HG03439 (cell line): ENCODE results near the gene EEFSEC.
A peak's percentile ranks its signal among the peaks of the same experiment; 100 is the strongest.

Source experiments
- ATAC-seq: cut with Tn5 transposase; IDR thresholded peaks from one replicate; pipeline ENCODE4 v1.9.1; 2021; ENCODE audit warnings: mild to moderate bottlenecking, moderate library complexity; ENCODE audit not compliant: unreplicated experiment

Gene EEFSEC, protein sequence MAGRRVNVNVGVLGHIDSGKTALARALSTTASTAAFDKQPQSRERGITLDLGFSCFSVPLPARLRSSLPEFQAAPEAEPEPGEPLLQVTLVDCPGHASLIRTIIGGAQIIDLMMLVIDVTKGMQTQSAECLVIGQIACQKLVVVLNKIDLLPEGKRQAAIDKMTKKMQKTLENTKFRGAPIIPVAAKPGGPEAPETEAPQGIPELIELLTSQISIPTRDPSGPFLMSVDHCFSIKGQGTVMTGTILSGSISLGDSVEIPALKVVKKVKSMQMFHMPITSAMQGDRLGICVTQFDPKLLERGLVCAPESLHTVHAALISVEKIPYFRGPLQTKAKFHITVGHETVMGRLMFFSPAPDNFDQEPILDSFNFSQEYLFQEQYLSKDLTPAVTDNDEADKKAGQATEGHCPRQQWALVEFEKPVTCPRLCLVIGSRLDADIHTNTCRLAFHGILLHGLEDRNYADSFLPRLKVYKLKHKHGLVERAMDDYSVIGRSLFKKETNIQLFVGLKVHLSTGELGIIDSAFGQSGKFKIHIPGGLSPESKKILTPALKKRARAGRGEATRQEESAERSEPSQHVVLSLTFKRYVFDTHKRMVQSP

DNA sequence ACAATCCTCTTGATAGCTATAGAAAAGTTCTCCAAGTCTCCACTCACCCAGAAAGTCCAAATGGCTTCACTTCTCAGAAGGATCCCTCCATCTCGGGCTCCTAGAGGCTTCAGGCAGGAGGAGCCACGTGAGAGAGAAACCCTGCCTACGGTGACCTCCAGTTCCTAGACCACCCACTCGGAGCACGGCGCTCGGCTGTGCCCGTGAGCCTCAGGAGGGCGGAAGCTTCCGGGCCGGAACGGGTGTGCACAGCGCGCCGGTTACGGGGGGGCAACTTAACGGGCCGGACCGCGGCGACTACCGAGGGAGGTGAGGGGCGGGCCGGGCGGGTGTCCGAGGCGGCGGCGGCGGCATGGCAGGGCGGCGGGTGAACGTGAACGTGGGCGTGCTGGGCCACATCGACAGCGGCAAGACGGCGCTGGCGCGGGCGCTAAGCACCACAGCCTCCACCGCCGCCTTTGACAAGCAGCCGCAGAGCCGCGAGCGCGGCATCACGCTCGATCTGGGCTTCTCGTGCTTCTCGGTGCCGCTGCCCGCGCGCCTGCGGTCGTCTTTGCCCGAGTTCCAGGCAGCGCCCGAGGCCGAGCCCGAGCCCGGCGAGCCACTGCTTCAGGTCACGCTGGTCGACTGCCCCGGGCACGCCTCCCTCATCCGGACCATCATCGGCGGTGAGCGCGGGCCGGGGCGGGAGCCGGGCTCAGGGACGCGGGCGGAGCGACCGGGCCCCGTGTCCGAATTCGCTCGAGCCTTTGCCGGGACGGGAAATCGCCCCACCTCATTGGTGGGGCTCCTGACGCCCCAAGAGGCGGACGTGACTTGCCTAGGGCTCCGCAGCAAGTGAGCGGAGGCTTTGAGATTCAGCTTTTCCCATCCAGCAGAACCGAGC is at the start of gene EEFSEC:
Gene EEFSEC, plus strand, starts transcription at position 326 of the 886 bp plus-strand sequence. Its CDS starts 27 bp downstream, at position 353.
- peak; percentile 87 for ATAC-seq

DNA sequence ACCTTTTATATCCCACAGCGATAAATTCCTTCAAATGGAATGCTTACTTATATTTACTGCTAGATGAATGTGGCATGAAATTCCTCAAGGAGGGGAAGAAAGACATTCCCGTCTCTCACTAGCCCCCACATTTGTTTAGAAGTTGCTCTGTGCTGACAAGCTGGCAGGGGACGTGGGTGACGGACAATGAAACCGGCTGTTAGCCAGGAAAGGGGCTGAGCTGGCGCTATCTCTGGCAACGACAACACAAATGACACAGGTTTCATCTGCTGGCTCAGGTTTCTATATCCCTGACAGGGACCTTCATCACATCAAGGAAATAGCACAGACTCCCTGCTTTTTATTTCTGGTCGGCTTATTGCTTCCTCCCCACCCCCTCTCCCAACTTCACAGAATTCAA is 45.4 kb upstream of the EEFSEC start:
- no peak for ATAC-seq

DNA sequence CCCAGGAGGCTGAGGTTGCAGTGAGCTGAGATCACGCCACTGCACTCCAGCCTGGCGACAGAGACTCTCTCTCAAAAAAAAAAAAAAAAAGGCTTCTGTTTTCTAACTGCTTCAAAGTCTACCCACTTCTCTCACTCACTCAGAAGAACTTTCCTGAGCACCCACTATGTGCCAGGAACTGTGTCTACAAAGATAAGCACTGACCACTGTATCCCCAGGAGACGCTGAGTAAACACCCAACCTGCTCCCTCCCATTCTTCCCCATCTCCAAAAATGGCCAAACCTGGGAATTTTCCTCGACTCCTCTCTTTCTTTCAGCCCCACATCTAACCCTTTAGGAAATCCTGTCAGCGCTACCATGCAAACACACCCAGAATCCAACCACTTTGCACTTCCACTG is 42.1 kb upstream of the EEFSEC start:
- no peak for ATAC-seq

DNA sequence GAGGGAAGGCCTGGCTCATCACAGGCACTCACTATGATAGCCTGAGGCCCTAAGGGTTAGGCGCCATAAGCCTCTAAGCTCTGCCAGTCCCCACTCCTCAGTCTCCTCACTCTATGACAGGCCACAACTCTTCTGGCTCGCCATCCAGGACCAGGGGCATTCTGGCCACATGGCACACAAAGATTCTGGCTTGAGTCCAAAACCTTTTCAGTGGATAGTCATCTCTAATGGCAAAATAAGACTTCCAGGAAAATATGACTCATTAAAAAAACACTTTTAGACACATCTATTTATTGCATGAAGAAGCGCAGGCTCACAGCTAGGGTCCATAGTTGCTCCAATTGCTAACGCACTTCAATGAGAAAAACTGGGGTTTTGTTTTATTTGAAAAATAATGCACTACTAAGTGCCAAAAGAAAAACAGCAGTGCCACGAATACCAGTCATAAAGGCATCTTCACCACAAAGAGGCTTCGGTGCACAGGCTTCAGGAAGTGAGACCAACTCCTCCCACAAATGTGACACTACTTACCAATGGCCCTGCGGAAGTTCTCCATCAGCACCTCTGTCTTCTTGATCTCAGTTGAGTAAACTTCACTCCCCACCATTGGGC is 40.8 kb upstream of the EEFSEC start:
- ATAC-seq, result peak; percentile 58

- peak; percentile 52 for ATAC-seq
Measured at GRCh38 chr3:128113817-128114794, 39.2 kb upstream of the EEFSEC start.

GRCh38 chr3:128122013-128122412 is 31.3 kb upstream of the EEFSEC start:
- no peak for ATAC-seq

GRCh38 chr3:128123156-128123537 is 30.1 kb upstream of the EEFSEC start:
- peak; percentile 4 for ATAC-seq

GRCh38 chr3:128123538-128124368 is 29.5 kb upstream of the EEFSEC start, which contains the start of gene RUVBL1:
Gene RUVBL1, minus strand, starts transcription at chr3:128123812. Its CDS starts 88 bp downstream, at chr3:128123724.
- ATAC-seq, result peak; percentile 94

- ATAC-seq, result no peak
Measured at GRCh38 chr3:128127236-128127635, 26.0 kb upstream of the EEFSEC start.

GRCh38 chr3:128128251-128128650 is 25.0 kb upstream of the EEFSEC start:
- ATAC-seq, result no peak

DNA sequence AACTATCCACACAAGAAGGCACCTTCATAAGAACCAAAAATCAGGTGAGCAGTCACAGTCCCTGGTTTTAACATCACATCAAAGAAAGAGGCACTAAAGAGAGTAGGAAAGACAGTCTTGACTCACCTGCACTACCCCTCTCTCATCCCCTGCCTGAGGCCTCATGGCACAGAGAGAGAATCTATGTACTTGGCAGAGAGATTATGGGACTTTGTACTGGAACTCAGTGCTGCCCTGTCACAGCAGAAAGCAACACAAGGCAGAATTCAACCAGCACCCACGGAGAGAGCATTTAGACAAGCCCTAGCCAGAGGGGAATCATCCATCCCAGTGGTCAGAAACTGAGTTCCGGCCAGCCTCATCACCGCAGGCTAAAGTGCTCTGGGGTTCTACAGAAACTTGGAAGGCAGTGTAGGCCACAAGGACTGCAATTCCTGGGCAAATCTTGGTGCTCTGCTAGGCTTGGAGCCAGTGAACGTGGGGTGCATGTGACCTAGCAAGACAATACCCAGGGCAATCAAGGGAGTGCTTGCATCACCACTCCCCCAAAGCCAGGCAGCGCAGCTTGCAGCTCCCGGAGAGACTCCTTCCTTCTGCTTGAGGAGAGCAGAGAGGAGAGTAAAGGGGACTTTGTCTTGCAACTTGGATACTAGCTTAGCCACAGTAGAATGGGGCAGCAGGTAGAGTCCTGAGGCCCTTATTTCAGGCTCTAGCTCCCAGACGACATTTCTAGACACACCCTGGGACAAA is 21.2 kb upstream of the EEFSEC start:
- no peak for ATAC-seq

GRCh38 chr3:128133273-128133883 is 19.9 kb upstream of the EEFSEC start:
- no peak for ATAC-seq

DNA sequence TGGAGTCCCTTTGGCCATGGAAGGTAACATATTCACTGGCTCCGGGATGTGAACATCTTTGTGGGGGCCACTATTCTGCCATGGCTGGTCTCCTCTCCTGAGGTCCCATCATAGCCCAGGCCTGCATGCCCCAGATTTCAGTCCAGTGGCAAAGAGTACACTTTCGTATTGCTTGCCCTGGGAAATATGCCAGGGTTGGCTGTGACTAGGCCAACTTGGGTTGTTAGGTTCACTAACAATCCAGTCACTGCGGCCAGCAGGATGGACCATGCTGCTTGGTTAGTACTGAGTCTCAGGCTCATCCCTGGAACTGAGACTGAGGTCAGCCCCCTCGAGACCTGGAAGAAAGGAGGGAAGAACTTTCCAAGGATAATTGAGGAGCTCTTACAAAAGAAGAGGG is 9.8 kb upstream of the EEFSEC start:
- no peak for ATAC-seq

DNA sequence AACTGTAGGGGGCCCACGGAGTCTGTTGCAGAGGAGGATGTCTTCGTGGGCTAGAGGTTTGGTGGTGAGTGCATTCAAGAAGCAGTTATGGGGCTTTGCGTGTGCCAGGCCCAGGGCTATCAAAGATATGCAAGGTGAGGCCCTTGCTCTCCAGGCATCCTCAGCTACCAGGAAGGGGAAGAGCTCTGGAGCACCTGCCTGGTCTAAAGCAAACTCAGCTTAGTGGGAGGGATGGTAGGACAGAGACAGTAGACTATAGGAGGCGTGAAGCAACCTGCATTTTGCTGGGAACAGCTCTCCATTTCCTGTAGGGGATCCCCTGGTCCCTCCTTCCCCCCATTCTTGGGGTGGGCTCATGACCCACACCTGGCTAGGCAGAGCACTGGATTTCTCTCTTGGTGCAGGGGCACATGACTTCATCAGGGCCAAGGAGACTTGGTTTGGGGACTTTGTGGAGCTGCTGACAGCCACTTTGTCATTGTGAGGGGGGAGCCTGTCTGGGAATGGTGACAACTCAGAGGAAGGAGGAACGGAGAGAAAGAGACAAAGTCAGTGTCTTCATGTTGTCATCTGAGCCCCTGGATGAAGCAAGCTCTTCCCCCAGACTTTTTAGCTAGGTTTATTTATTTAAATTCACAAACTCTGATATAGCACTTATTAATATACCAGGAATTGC is 8.6 kb upstream of the EEFSEC start:
- no peak for ATAC-seq

- no peak for ATAC-seq
Measured at GRCh38 chr3:128145279-128145678, 8.0 kb upstream of the EEFSEC start.

GRCh38 chr3:128146201-128146600 is 7.1 kb upstream of the EEFSEC start:
- ATAC-seq, result no peak

GRCh38 chr3:128149650-128150049 is 3.6 kb upstream of the EEFSEC start:
- no peak for ATAC-seq
